SK-N-SH (cell line): ENCODE measurements around the gene CLEC7A.

Experiments used
- CTCF ChIP-seq: fragments of 200-600 bp; sonication (generic); IDR thresholded peaks from 2 replicates; pipeline ENCODE4 v1.6.1; 2017; ENCODE audit warnings: antibody characterized with exemption, mild to moderate bottlenecking, moderate library complexity
- ELF1 ChIP-seq: IDR thresholded peaks from 2 replicates; pipeline ENCODE4 v1.4.0; 2012
- MAX ChIP-seq: IDR thresholded peaks from 2 replicates; pipeline ENCODE4 v1.4.0; 2012; ENCODE audit warnings: low read depth
- RCOR1 ChIP-seq: fragments of 150-350 bp; IDR thresholded peaks from 2 replicates; pipeline ENCODE4 v1.6.1; 2017; ENCODE audit warnings: antibody characterized with exemption, low read length
- REST ChIP-seq: IDR thresholded peaks from 2 replicates; pipeline ENCODE4 v1.6.1; 2012; ENCODE audit warnings: mild to moderate bottlenecking, low read depth, low read length, moderate library complexity
- RFX5 ChIP-seq: IDR thresholded peaks from 2 replicates; pipeline ENCODE4 v1.6.1; 2012; ENCODE audit warnings: mild to moderate bottlenecking, improper control_type of control experiment, low read length
- USF2 ChIP-seq: fragments of 150-350 bp; IDR thresholded peaks from 2 replicates; pipeline ENCODE4 v1.6.1; 2017; ENCODE audit warnings: antibody characterized with exemption, low read length, low read depth, borderline replicate concordance

GRCh38 chr12:10073261-10073660 is 56.7 kb downstream of the CLEC7A start:
- TF ChIP-seq CTCF = no peak
- no peak for TF ChIP-seq RCOR1
- no peak for TF ChIP-seq RFX5
- no peak for TF ChIP-seq ELF1
- no peak for TF ChIP-seq REST
- TF ChIP-seq MAX = no peak
- no peak for TF ChIP-seq USF2
